HepG2 (cell line): ENCODE results near the gene TNFSF12. TPM values are rescaled to one million over a fixed set of nuclear protein-coding genes. Genes with fewer than 3 reads are reported as not detected.

ENCODE experiments used
- BCL6 ChIP-seq: IDR thresholded peaks from 2 replicates; pipeline ENCODE4 v1.6.1; 2016; ENCODE audit warnings: missing genetic modification reagents, missing compliant biosample characterization
- DMAP1 ChIP-seq: IDR thresholded peaks from 2 replicates; pipeline ENCODE4 v1.6.1; 2016
- HDAC2 ChIP-seq: sonication (generic); formaldehyde crosslinking; IDR thresholded peaks from 2 replicates; pipeline ENCODE4 v1.4.0; 2020; ENCODE audit warnings: missing genetic modification reagents
- KLF12 ChIP-seq: sonication (generic); formaldehyde crosslinking; IDR thresholded peaks from 2 replicates; pipeline ENCODE4 v1.4.0; 2020; ENCODE audit warnings: missing genetic modification reagents, borderline replicate concordance
- MAZ ChIP-seq, 2 experiments: sonication (generic) in 1 of 2; formaldehyde crosslinking in 1 of 2; IDR thresholded peaks; 2 replicates each; pipeline versions ENCODE4 v1.5.0 to v1.6.1; 2012 to 2020; ENCODE audit warnings: low read depth in 2 of 2, mild to moderate bottlenecking in 2 of 2, borderline replicate concordance in 1 of 2, improper control_type of control experiment in 1 of 2, low read length in 1 of 2, missing genetic modification reagents in 1 of 2, moderate library complexity in 1 of 2
- MLLT10 ChIP-seq: sonication (generic); formaldehyde crosslinking; IDR thresholded peaks from 2 replicates; pipeline ENCODE4 v1.4.0; 2020; ENCODE audit warnings: missing genetic modification reagents
- SP5 ChIP-seq: IDR thresholded peaks from 2 replicates; pipeline ENCODE4 v1.6.1; 2016; ENCODE audit warnings: low read depth, borderline replicate concordance
- ZFX ChIP-seq: sonication (generic); formaldehyde crosslinking; IDR thresholded peaks from 2 replicates; pipeline ENCODE4 v1.4.0; 2020; ENCODE audit warnings: mild to moderate bottlenecking, low read depth, missing genetic modification reagents, moderate library complexity
- ZNF547 ChIP-seq: sonication (generic); formaldehyde crosslinking; IDR thresholded peaks from 2 replicates; pipeline ENCODE4 v1.5.1; 2020; ENCODE audit warnings: mild to moderate bottlenecking, missing genetic modification reagents
- ZNF558 ChIP-seq: sonication (generic); formaldehyde crosslinking; IDR thresholded peaks from 2 replicates; pipeline ENCODE4 v1.9.0; 2022; ENCODE audit warnings: mild to moderate bottlenecking, missing genetic modification reagents, borderline replicate concordance
- polyA plus RNA-seq, 8 experiments: library from polyadenylated mRNA; depleted of rRNA in 3 of 8; stranded (reverse) in 7 of 8; unstranded in 1 of 8; fragments of >200 nt; fragmentation: Illumina TruSeq in 4 of 8; extraction: Trizol in 4 of 8; gene quantifications; 2 replicates each; pipeline versions ENCODE4 v1.2.1 to v1.2.3, GENCODE V29; 2011 to 2016; ENCODE audit warnings: low read depth in 4 of 8, missing spikeins in 1 of 8, mixed read lengths in 1 of 8; ENCODE audit not compliant: insufficient read depth in 1 of 8
- total RNA-seq, 5 experiments: library from RNA; depleted of rRNA; stranded (reverse); fragments of >200 nt; fragmentation: Illumina TruSeq; extraction: Trizol; gene quantifications; 2 replicates each; pipeline ENCODE4 v1.2.3, GENCODE V29; 2016; ENCODE audit warnings: low read depth in 1 of 5
- TF ChIP-seq, protein P1 (sequence below): sonication (generic); formaldehyde crosslinking; IDR thresholded peaks from 2 replicates; pipeline ENCODE4 v1.5.1; 2020; ENCODE audit warnings: mild to moderate bottlenecking, missing genetic modification reagents, moderate library complexity
- TF ChIP-seq, protein P2 (sequence below): IDR thresholded peaks from 2 replicates; pipeline ENCODE4 v1.6.1; 2016; ENCODE audit warnings: missing compliant biosample characterization, missing genetic modification reagents, borderline replicate concordance
- TF ChIP-seq, protein P3 (sequence below): sonication (generic); formaldehyde crosslinking; IDR thresholded peaks from 2 replicates; pipeline ENCODE4 v1.4.0; 2020; ENCODE audit warnings: missing genetic modification reagents
- TF ChIP-seq, protein P4 (sequence below): IDR thresholded peaks from 2 replicates; pipeline ENCODE4 v1.6.1; 2016; ENCODE audit warnings: missing genetic modification reagents, missing compliant biosample characterization
- TF ChIP-seq, protein P5 (sequence below): IDR thresholded peaks from 2 replicates; pipeline ENCODE4 v1.4.0; 2020; ENCODE audit warnings: mild to moderate bottlenecking, missing genetic modification reagents

TNFSF12 gene
- total and polyA plus RNA-seq, 2 of the 13 experiments (the other 11 are each of a cell fraction or from before 2014, with no cell fraction given), result 0.93 to 7.2 TPM

DNA sequence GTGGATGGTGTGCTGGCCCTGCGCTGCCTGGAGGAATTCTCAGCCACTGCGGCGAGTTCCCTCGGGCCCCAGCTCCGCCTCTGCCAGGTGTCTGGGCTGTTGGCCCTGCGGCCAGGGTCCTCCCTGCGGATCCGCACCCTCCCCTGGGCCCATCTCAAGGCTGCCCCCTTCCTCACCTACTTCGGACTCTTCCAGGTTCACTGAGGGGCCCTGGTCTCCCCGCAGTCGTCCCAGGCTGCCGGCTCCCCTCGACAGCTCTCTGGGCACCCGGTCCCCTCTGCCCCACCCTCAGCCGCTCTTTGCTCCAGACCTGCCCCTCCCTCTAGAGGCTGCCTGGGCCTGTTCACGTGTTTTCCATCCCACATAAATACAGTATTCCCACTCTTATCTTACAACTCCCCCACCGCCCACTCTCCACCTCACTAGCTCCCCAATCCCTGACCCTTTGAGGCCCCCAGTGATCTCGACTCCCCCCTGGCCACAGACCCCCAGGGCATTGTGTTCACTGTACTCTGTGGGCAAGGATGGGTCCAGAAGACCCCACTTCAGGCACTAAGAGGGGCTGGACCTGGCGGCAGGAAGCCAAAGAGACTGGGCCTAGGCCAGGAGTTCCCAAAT, 8.4 kb downstream of the TNFSF12 start (continued):
- no peak for TF ChIP-seq MAZ (IDR thresholded peaks at IDR 0.05; ENCODE audit: borderline replicate concordance, low read depth, low read length)
- peak; percentile 42; the same call in 1 of the 2 replicates for TF ChIP-seq MAZ (CRISPR knock-in tag; IDR thresholded peaks at IDR 0.05; ENCODE audit: low read depth)
- TF ChIP-seq, protein P1, sequence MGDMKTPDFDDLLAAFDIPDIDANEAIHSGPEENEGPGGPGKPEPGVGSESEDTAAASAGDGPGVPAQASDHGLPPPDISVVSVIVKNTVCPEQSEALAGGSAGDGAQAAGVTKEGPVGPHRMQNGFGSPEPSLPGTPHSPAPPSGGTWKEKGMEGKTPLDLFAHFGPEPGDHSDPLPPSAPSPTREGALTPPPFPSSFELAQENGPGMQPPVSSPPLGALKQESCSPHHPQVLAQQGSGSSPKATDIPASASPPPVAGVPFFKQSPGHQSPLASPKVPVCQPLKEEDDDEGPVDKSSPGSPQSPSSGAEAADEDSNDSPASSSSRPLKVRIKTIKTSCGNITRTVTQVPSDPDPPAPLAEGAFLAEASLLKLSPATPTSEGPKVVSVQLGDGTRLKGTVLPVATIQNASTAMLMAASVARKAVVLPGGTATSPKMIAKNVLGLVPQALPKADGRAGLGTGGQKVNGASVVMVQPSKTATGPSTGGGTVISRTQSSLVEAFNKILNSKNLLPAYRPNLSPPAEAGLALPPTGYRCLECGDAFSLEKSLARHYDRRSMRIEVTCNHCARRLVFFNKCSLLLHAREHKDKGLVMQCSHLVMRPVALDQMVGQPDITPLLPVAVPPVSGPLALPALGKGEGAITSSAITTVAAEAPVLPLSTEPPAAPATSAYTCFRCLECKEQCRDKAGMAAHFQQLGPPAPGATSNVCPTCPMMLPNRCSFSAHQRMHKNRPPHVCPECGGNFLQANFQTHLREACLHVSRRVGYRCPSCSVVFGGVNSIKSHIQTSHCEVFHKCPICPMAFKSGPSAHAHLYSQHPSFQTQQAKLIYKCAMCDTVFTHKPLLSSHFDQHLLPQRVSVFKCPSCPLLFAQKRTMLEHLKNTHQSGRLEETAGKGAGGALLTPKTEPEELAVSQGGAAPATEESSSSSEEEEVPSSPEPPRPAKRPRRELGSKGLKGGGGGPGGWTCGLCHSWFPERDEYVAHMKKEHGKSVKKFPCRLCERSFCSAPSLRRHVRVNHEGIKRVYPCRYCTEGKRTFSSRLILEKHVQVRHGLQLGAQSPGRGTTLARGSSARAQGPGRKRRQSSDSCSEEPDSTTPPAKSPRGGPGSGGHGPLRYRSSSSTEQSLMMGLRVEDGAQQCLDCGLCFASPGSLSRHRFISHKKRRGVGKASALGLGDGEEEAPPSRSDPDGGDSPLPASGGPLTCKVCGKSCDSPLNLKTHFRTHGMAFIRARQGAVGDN, result peak; percentile 35; the same call in 1 of the 2 replicates
- no peak for TF ChIP-seq ZNF558 (CRISPR knock-in tag)
- TF ChIP-seq DMAP1 (CRISPR knock-in tag), result peak; percentile 16; the same call in 1 of the 2 replicates
- TF ChIP-seq, protein P2, sequence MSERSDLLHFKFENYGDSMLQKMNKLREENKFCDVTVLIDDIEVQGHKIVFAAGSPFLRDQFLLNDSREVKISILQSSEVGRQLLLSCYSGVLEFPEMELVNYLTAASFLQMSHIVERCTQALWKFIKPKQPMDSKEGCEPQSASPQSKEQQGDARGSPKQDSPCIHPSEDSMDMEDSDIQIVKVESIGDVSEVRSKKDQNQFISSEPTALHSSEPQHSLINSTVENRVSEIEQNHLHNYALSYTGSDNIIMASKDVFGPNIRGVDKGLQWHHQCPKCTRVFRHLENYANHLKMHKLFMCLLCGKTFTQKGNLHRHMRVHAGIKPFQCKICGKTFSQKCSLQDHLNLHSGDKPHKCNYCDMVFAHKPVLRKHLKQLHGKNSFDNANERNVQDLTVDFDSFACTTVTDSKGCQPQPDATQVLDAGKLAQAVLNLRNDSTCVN (CRISPR knock-in tag), result 0 out of 2 replicates have a peak, but pooled peaks have one; percentile 61
- peak; percentile 41; the same call in 1 of the 2 replicates for TF ChIP-seq ZNF547 (CRISPR knock-in tag)
- TF ChIP-seq MLLT10 (CRISPR knock-in tag), result no peak
- TF ChIP-seq, protein P3, sequence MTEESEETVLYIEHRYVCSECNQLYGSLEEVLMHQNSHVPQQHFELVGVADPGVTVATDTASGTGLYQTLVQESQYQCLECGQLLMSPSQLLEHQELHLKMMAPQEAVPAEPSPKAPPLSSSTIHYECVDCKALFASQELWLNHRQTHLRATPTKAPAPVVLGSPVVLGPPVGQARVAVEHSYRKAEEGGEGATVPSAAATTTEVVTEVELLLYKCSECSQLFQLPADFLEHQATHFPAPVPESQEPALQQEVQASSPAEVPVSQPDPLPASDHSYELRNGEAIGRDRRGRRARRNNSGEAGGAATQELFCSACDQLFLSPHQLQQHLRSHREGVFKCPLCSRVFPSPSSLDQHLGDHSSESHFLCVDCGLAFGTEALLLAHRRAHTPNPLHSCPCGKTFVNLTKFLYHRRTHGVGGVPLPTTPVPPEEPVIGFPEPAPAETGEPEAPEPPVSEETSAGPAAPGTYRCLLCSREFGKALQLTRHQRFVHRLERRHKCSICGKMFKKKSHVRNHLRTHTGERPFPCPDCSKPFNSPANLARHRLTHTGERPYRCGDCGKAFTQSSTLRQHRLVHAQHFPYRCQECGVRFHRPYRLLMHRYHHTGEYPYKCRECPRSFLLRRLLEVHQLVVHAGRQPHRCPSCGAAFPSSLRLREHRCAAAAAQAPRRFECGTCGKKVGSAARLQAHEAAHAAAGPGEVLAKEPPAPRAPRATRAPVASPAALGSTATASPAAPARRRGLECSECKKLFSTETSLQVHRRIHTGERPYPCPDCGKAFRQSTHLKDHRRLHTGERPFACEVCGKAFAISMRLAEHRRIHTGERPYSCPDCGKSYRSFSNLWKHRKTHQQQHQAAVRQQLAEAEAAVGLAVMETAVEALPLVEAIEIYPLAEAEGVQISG (CRISPR knock-in tag), result peak; percentile 60; the same call in 1 of the 2 replicates
- TF ChIP-seq SP5 (CRISPR knock-in tag), result peak; percentile 75
- TF ChIP-seq BCL6 (CRISPR knock-in tag), result no peak
- peak; percentile 46; the same call in 1 of the 2 replicates for TF ChIP-seq HDAC2 (CRISPR knock-in tag)
- TF ChIP-seq, protein P4, sequence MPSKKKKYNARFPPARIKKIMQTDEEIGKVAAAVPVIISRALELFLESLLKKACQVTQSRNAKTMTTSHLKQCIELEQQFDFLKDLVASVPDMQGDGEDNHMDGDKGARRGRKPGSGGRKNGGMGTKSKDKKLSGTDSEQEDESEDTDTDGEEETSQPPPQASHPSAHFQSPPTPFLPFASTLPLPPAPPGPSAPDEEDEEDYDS (CRISPR knock-in tag), result 0 out of 2 replicates have a peak, but pooled peaks have one; percentile 31
- TF ChIP-seq KLF12 (CRISPR knock-in tag), result peak; percentile 56; the same call in 1 of the 2 replicates
- TF ChIP-seq ZFX (CRISPR knock-in tag), result peak; percentile 25; the same call in 1 of the 2 replicates
- TF ChIP-seq, protein P5, sequence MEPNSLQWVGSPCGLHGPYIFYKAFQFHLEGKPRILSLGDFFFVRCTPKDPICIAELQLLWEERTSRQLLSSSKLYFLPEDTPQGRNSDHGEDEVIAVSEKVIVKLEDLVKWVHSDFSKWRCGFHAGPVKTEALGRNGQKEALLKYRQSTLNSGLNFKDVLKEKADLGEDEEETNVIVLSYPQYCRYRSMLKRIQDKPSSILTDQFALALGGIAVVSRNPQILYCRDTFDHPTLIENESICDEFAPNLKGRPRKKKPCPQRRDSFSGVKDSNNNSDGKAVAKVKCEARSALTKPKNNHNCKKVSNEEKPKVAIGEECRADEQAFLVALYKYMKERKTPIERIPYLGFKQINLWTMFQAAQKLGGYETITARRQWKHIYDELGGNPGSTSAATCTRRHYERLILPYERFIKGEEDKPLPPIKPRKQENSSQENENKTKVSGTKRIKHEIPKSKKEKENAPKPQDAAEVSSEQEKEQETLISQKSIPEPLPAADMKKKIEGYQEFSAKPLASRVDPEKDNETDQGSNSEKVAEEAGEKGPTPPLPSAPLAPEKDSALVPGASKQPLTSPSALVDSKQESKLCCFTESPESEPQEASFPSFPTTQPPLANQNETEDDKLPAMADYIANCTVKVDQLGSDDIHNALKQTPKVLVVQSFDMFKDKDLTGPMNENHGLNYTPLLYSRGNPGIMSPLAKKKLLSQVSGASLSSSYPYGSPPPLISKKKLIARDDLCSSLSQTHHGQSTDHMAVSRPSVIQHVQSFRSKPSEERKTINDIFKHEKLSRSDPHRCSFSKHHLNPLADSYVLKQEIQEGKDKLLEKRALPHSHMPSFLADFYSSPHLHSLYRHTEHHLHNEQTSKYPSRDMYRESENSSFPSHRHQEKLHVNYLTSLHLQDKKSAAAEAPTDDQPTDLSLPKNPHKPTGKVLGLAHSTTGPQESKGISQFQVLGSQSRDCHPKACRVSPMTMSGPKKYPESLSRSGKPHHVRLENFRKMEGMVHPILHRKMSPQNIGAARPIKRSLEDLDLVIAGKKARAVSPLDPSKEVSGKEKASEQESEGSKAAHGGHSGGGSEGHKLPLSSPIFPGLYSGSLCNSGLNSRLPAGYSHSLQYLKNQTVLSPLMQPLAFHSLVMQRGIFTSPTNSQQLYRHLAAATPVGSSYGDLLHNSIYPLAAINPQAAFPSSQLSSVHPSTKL (CRISPR knock-in tag), result peak; percentile 47; the same call in 1 of the 2 replicates
